ENCODE results near the gene BCKDHA.

DNA sequence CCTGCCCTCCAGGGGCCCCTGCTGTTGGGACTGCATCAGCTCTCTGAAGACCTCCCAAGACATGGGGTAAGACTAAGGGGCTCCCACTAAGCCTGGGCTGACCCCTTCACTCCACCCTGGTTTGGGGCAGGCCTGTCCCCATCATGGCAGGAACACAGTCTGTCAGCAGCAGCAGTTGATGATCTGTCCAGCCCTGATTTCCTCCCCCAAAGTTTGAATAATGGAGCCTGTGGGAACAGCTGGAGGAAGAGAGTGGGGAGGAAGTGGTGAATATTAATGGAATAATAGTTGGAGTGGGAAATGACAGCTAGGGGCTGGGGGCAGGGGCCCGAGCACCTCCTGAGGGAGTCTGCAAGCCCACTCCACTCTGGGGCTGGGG is 30.9 kb downstream of the BCKDHA start:
- no peak for TF ChIP-seq EP300 (IDR thresholded peaks at IDR 0.05)
- TF ChIP-seq CTCF (IDR thresholded peaks at IDR 0.05), result no peak
- no peak for TF ChIP-seq POLR2A (IDR thresholded peaks at IDR 0.05)
- no peak for TF ChIP-seq POLR2AphosphoS5 (IDR thresholded peaks at IDR 0.05)
